Immature natural killer cell (primary cell): ENCODE measurements around the gene HYI. TPM values are rescaled to one million over a fixed set of nuclear protein-coding genes. Genes with fewer than 3 reads are reported as not detected.

Source experiments
- DNase-seq, 3 donors: peaks; one replicate each; pipeline ENCODE4 v3.0.0; 2022; ENCODE audit warnings: mixed read lengths in 1 of 3
- H3K27ac Mint-ChIP-seq, 6 donors: one replicate each; pipeline ENCODE4 v1.8.0; 2020; ENCODE audit warnings: mixed read lengths in 6 of 6, mild to moderate bottlenecking in 5 of 6, inconsistent platforms in 4 of 6, moderate library complexity in 3 of 6
- H3K27me3 Mint-ChIP-seq, 3 donors: one replicate each; pipeline ENCODE4 v1.8.0; 2020 to 2021; ENCODE audit warnings: low read depth in 3 of 3, mild to moderate bottlenecking in 3 of 3, mixed read lengths in 3 of 3, moderate library complexity in 3 of 3, inconsistent platforms in 1 of 3
- H3K36me3 Mint-ChIP-seq, 3 donors: one replicate each; pipeline ENCODE4 v1.8.0; 2020; ENCODE audit warnings: mixed read lengths in 3 of 3, inconsistent platforms in 2 of 3, mild to moderate bottlenecking in 2 of 3
- H3K4me1 Mint-ChIP-seq, 2 donors: one replicate each; pipeline ENCODE4 v1.8.0; 2020; ENCODE audit warnings: inconsistent platforms in 2 of 2, mild to moderate bottlenecking in 2 of 2, mixed read lengths in 2 of 2, moderate library complexity in 1 of 2
- H3K4me3 Mint-ChIP-seq, 5 donors: one replicate each; pipeline ENCODE4 v1.8.0; 2020; ENCODE audit warnings: mild to moderate bottlenecking in 5 of 5, mixed read lengths in 5 of 5, inconsistent platforms in 3 of 5, moderate library complexity in 3 of 5
- H3K9me3 Mint-ChIP-seq, 6 donors: one replicate each; pipeline ENCODE4 v1.8.0; 2020; ENCODE audit warnings: mild to moderate bottlenecking in 6 of 6, mixed read lengths in 6 of 6, inconsistent platforms in 4 of 6, moderate library complexity in 3 of 6
- polyA plus RNA-seq, 3 donors: library from polyadenylated mRNA; unstranded; fragments of 300-500 nt; fragmentation: Illumina TruSeq; gene quantifications; one replicate each; pipeline ENCODE4 v1.2.3, GENCODE V29; 2021

Gene HYI
- polyA plus RNA-seq, 3 donors from 2014 or later: 1.6 to 8.3 (median 4.5) TPM

GRCh38 chr1:43455213-43455889 is 1.6 kb upstream of the HYI start:
- no peak for DNase-seq
- Mint-ChIP-seq H3K27me3 (peaks cover 7 to 29% (median 13%) of the 10 kb centered on the region in 3 donors), H3K27ac (no peak overlapping the region), H3K4me1 (peaks cover 24 to 32% of the 10 kb centered on the region in 2 donors), H3K36me3 (peaks cover 0 to 4% (median 0%) of the 10 kb centered on the region in 3 donors), H3K4me3 (peak overlapping the region in 4 of 5 donors; percentile 10 to 63 (median 33)), H3K9me3 (no peaks in the 10 kb centered on the region)

GRCh38 chr1:43454270-43455011 is 710 bp upstream of the HYI start:
- no peaks in the 10 kb centered on the region for H3K9me3 Mint-ChIP-seq
- H3K4me3 Mint-ChIP-seq: peak overlapping the region; percentile 87 to 94 (median 92)
- peaks cover 0 to 4% (median 1%) of the 10 kb centered on the region in 3 donors for H3K36me3 Mint-ChIP-seq
- peak; percentile 56 to 63 (median 60) for DNase-seq
- peaks cover 7 to 30% (median 13%) of the 10 kb centered on the region in 3 donors for H3K27me3 Mint-ChIP-seq
- H3K4me1 Mint-ChIP-seq: peaks cover 24 to 32% of the 10 kb centered on the region in 2 donors
- H3K27ac Mint-ChIP-seq: peak overlapping the region; percentile 48 to 89 (median 80)

GRCh38 chr1:43452789-43453441 is 816 bp downstream of the HYI start:
- Mint-ChIP-seq H3K36me3 (peaks cover 4 to 6% (median 4%) of the 10 kb centered on the region in 3 donors), H3K9me3 (no peaks in the 10 kb centered on the region), H3K4me1 (peaks cover 24 to 32% of the 10 kb centered on the region in 2 donors), H3K27ac (peak overlapping the region; percentile 48 to 88 (median 74)), H3K27me3 (peaks cover 3 to 23% (median 5%) of the 10 kb centered on the region in 3 donors), H3K4me3 (peak overlapping the region; percentile 78 to 89 (median 83))
- DNase-seq: no peak

GRCh38 chr1:43451701-43452532 is 1.8 kb downstream of the HYI start:
- no peaks in the 10 kb centered on the region for H3K9me3 Mint-ChIP-seq
- peak overlapping the region in 4 of 5 donors; percentile 78 to 89 (median 83) for H3K4me3 Mint-ChIP-seq
- DNase-seq: no peak
- H3K27me3 Mint-ChIP-seq: peaks cover 3 to 15% (median 5%) of the 10 kb centered on the region in 3 donors
- peaks cover 24 to 32% of the 10 kb centered on the region in 2 donors for H3K4me1 Mint-ChIP-seq
- peaks cover 4 to 10% (median 6%) of the 10 kb centered on the region in 3 donors for H3K36me3 Mint-ChIP-seq
- H3K27ac Mint-ChIP-seq: peak overlapping the region in 5 of 6 donors; percentile 28 to 88 (median 77)

GRCh38 chr1:43451157-43451591 is 2.6 kb downstream of the HYI start:
- Mint-ChIP-seq H3K4me1 (peaks cover 24 to 32% of the 10 kb centered on the region in 2 donors), H3K4me3 (no peak overlapping the region), H3K36me3 (peaks cover 4 to 15% (median 10%) of the 10 kb centered on the region in 3 donors), H3K9me3 (no peaks in the 10 kb centered on the region), H3K27me3 (peaks cover 3 to 10% (median 5%) of the 10 kb centered on the region in 3 donors), H3K27ac (peak overlapping the region in 1 of 6 donors; percentile 28)
- DNase-seq: no peak

GRCh38 chr1:43450251-43450941 is 3.3 kb downstream of the HYI start:
- no peak for DNase-seq
- H3K36me3 Mint-ChIP-seq: peaks cover 4 to 20% (median 15%) of the 10 kb centered on the region in 3 donors
- H3K9me3 Mint-ChIP-seq: no peaks in the 10 kb centered on the region
- H3K4me1 Mint-ChIP-seq: peaks cover 22 to 27% of the 10 kb centered on the region in 2 donors
- H3K4me3 Mint-ChIP-seq: no peak overlapping the region
- H3K27ac Mint-ChIP-seq: peak overlapping the region in 4 of 6 donors; percentile 28 to 58 (median 32)
- H3K27me3 Mint-ChIP-seq: peaks cover 3 to 10% (median 5%) of the 10 kb centered on the region in 3 donors

GRCh38 chr1:43449708-43450069 is 4.0 kb downstream of the HYI start:
- DNase-seq: no peak
- peaks cover 20 to 21% of the 10 kb centered on the region in 2 donors for H3K4me1 Mint-ChIP-seq
- H3K9me3 Mint-ChIP-seq: no peaks in the 10 kb centered on the region
- H3K36me3 Mint-ChIP-seq: peaks cover 6 to 27% (median 15%) of the 10 kb centered on the region in 3 donors
- H3K4me3 Mint-ChIP-seq: no peak overlapping the region
- peaks cover 3 to 10% (median 5%) of the 10 kb centered on the region in 3 donors for H3K27me3 Mint-ChIP-seq
- peak overlapping the region in 2 of 6 donors; percentile 28 to 35 for H3K27ac Mint-ChIP-seq

GRCh38 chr1:43448955-43449707 is 4.6 kb downstream of the HYI start:
- DNase-seq: no peak
- H3K4me1 Mint-ChIP-seq: peaks cover 15% of the 10 kb centered on the region in 2 donors
- H3K4me3 Mint-ChIP-seq: no peak overlapping the region
- H3K27ac Mint-ChIP-seq: peak overlapping the region in 1 of 6 donors; percentile 26
- H3K27me3 Mint-ChIP-seq: peaks cover 2 to 5% (median 3%) of the 10 kb centered on the region in 3 donors
- H3K9me3 Mint-ChIP-seq: no peaks in the 10 kb centered on the region
- peaks cover 11 to 32% (median 15%) of the 10 kb centered on the region in 3 donors for H3K36me3 Mint-ChIP-seq

GRCh38 chr1:43447891-43448708 is 5.6 kb downstream of the HYI start:
- Mint-ChIP-seq H3K36me3 (peaks cover 11 to 35% (median 15%) of the 10 kb centered on the region in 3 donors), H3K4me3 (no peak overlapping the region), H3K9me3 (no peaks in the 10 kb centered on the region), H3K4me1 (peaks cover 9 to 11% of the 10 kb centered on the region in 2 donors), H3K27ac (no peak overlapping the region), H3K27me3 (peaks cover 0 to 3% (median 2%) of the 10 kb centered on the region in 3 donors)
- DNase-seq: no peak

GRCh38 chr1:43446881-43447835 is 6.6 kb downstream of the HYI start:
- no peaks in the 10 kb centered on the region for H3K9me3 Mint-ChIP-seq
- DNase-seq: no peak
- peaks cover 0 to 3% of the 10 kb centered on the region in 2 donors for H3K4me1 Mint-ChIP-seq
- peaks cover 11 to 35% (median 15%) of the 10 kb centered on the region in 3 donors for H3K36me3 Mint-ChIP-seq
- peaks cover 0 to 2% (median 1%) of the 10 kb centered on the region in 3 donors for H3K27me3 Mint-ChIP-seq
- H3K27ac Mint-ChIP-seq: peak overlapping the region in 1 of 6 donors; percentile 53
- no peak overlapping the region for H3K4me3 Mint-ChIP-seq
